Stimulated activated CD4-positive, alpha-beta T cell treated with anti-CD3 and anti-CD28 coated beads, Interleukin-1b, Interleukin-23, amount 100 ng/mL, for 48 hours (primary cell): ENCODE measurements around the gene PATL2.
"Not testable (repeated sequence)": the region's sequence is repeated elsewhere in the genome, so short reads cannot be mapped to it uniquely, and the experiment has no call there.

Source experiments
- DNase-seq: peaks from one replicate; pipeline ENCODE4 v3.0.0-alpha.2; 2020

PATL2 gene

GRCh38 chr15:44689318-44689717 lies 21.8 kb downstream of the PATL2 start:
- DNase-seq, result not testable (repeated sequence)

- DNase-seq, result peak; percentile 79
Observed at GRCh38 chr15:44682809-44683682, 28.1 kb downstream of the PATL2 start.

GRCh38 chr15:44682211-44682610 lies 28.9 kb downstream of the PATL2 start:
- DNase-seq, result no peak

- DNase-seq, result peak; percentile 57
Observed at GRCh38 chr15:44676676-44677075, 34.4 kb downstream of the PATL2 start.

- DNase-seq, result no peak
Observed at GRCh38 chr15:44675911-44676310, 35.2 kb downstream of the PATL2 start.

- DNase-seq, result no peak
Observed at GRCh38 chr15:44673639-44674038, 37.5 kb downstream of the PATL2 start.

GRCh38 chr15:44670087-44670950 lies 40.8 kb downstream of the PATL2 start:
- DNase-seq, result no peak

- DNase-seq, result no peak
Observed at GRCh38 chr15:44668921-44669320, 42.2 kb downstream of the PATL2 start.

GRCh38 chr15:44667039-44667360 lies 44.1 kb downstream of the PATL2 start:
- no peak for DNase-seq

- DNase-seq, result no peak
Observed at GRCh38 chr15:44666210-44667038, 44.7 kb downstream of the PATL2 start.

- peak; percentile 98 for DNase-seq
Observed at GRCh38 chr15:44663410-44664308, 47.5 kb downstream of the PATL2 start, which contains the start of gene SPG11. Gene SPG11 (minus strand): TSS chr15:44663662. CDS start chr15:44663647, 15 bp downstream.

- peak; percentile 87 for DNase-seq
Observed at GRCh38 chr15:44662478-44663409, 48.4 kb downstream of the PATL2 start.

GRCh38 chr15:44661576-44661975 lies 49.5 kb downstream of the PATL2 start:
- no peak for DNase-seq

GRCh38 chr15:44659056-44659455 lies 52.1 kb downstream of the PATL2 start:
- no peak for DNase-seq

- no peak for DNase-seq
Observed at GRCh38 chr15:44657378-44657777, 53.7 kb downstream of the PATL2 start.

- no peak for DNase-seq
Observed at GRCh38 chr15:44656913-44657312, 54.2 kb downstream of the PATL2 start.

- no peak for DNase-seq
Observed at GRCh38 chr15:44656298-44656697, 54.8 kb downstream of the PATL2 start.

GRCh38 chr15:44654858-44655257 lies 56.3 kb downstream of the PATL2 start:
- no peak for DNase-seq

GRCh38 chr15:44647637-44648036 lies 63.5 kb downstream of the PATL2 start:
- DNase-seq, result no peak

- no peak for DNase-seq
Observed at GRCh38 chr15:44647036-44647435, 64.1 kb downstream of the PATL2 start.

- DNase-seq, result no peak
Observed at GRCh38 chr15:44646460-44646859, 64.7 kb downstream of the PATL2 start.
